Activated CD8-positive, alpha-beta memory T cell treated with anti-CD3 and anti-CD28 coated beads, Interleukin-2, amount 10 ng/mL, durations not matched to agents 7 days and 5 days (primary cell): ENCODE data around the gene SPI1. TPM values are rescaled to one million over a fixed set of nuclear protein-coding genes. Genes with fewer than 3 reads are reported as not detected.

Source experiments
- ATAC-seq: fragments of 150-1000 bp; cut with Tn5 transposase; one replicate; pipeline ENCODE4 v1.10.0; 2021; ENCODE audit warnings: moderate library complexity
- CTCF ChIA-PET: fragments of 350-600 bp; sonication (Branson Sonifier 250); formaldehyde crosslinking; loops from one replicate; lab custom pipeline; 2021; ENCODE audit warnings: antibody characterized with exemption; lab: Charles Lee
- DNase-seq: peaks from one replicate; pipeline ENCODE4 v3.0.0-alpha.2; 2020
- H3K27ac Mint-ChIP-seq: one replicate; pipeline ENCODE4 v1.8.0; 2021; ENCODE audit warnings: mild to moderate bottlenecking, mixed read lengths
- H3K27me3 Mint-ChIP-seq: one replicate; pipeline ENCODE4 v1.8.0; 2021; ENCODE audit warnings: mixed read lengths
- H3K36me3 Mint-ChIP-seq: one replicate; pipeline ENCODE4 v1.8.0; 2021; ENCODE audit warnings: mild to moderate bottlenecking, mixed read lengths
- H3K4me1 Mint-ChIP-seq: one replicate; pipeline ENCODE4 v1.8.0; 2021; ENCODE audit warnings: mixed read lengths
- H3K4me3 Mint-ChIP-seq: one replicate; pipeline ENCODE4 v1.8.0; 2021; ENCODE audit warnings: mild to moderate bottlenecking, moderate library complexity, mixed read lengths
- H3K9me3 Mint-ChIP-seq: one replicate; pipeline ENCODE4 v1.8.0; 2022; ENCODE audit warnings: low read depth, mixed read lengths
- total RNA-seq, 2 experiments: library from RNA; stranded (reverse); gene quantifications; one replicate each; pipeline ENCODE4 v1.2.3, GENCODE V29; 2021

Gene SPI1
- total RNA-seq, 2 experiments from 2014 or later: not detected

DNA sequence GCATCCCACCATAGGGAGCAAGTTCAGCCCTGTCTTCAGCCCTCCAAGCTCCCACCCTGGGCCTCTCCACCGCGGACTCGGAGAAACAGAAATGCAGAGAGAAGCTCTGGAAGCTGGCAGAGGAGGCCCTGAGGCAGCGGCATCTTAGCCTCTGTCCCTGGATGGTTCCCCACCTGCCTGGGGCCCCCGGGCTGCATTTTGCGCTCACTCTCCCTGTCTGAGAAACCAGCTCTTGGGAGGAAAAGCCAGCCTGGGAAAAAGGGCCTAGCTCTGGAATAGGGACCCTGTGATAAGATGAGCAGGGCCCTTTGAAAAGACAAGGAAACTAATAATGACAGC, 12.0 kb upstream of the SPI1 start:
- CTCF ChIA-PET: interaction anchor here (1.8 to 11.4 kb wide), 3 partner anchors 10 to 20 kb away, joined by 6 to 90 read pairs (median 53); partner anchors contain the start of gene SLC39A13
- Mint-ChIP-seq H3K27ac (no peak overlapping the region), H3K36me3 (no peaks in the 10 kb centered on the region), H3K27me3 (no peaks in the 10 kb centered on the region), H3K9me3 (no peaks in the 10 kb centered on the region), H3K4me1 (peaks cover 31% of the 10 kb centered on the region), H3K4me3 (no peak overlapping the region)
- ATAC-seq: no peak
- no peak for DNase-seq

DNA sequence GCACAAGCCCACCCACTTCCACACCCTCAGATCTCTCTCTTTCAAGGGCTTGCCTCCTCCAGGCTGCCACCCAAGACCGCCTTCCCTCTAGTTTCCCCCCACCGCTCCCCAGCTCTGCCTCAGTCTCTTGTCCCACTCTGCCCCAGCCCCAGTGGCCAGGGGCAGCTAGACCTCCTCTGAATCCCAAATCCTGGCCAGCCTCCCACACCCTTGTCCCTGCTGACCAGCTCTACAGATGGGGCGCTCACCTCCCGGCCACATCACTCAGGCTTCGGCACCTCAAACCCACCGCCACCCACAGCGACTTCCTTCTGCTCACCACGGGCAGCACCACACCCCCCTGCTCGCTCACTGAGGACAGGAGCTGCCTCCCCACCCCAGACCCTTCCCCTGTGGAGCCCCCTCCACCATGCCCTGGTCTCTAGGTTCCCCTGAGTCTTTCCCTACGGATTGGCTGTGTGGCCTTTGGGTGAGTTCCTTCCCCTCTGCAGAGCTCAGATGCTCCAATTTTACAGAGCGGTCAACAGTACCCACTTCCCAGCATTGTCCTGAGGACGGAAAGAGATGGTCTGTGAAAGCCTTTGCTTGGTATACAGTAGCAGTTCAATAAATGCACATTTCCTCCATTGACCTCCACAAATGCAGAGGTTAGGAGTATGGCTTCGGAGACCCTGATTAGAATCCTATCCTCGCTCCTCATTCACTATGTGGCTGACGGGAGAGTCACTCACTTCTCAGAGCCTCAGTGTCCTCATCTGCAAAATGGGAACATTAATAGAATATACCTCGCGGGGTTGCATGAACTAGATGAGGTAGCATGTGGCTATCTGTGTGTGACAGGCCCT, 11.5 kb upstream of the SPI1 start:
- Mint-ChIP-seq H3K27ac (peak overlapping the region; percentile 30), H3K4me1 (peaks cover 28% of the 10 kb centered on the region), H3K27me3 (no peaks in the 10 kb centered on the region), H3K36me3 (no peaks in the 10 kb centered on the region), H3K9me3 (no peaks in the 10 kb centered on the region), H3K4me3 (no peak overlapping the region)
- DNase-seq: no peak
- CTCF ChIA-PET: interaction anchor here (1.8 to 11.4 kb wide), 3 partner anchors 9 to 20 kb away, joined by 6 to 90 read pairs (median 53); partner anchors contain the start of gene SLC39A13
- no peak for ATAC-seq

GRCh38 chr11:47388697-47389576, 10.6 kb upstream of the SPI1 start:
- Mint-ChIP-seq H3K4me3 (no peak overlapping the region), H3K36me3 (no peaks in the 10 kb centered on the region), H3K4me1 (peaks cover 19% of the 10 kb centered on the region), H3K27me3 (no peaks in the 10 kb centered on the region), H3K27ac (no peak overlapping the region), H3K9me3 (no peaks in the 10 kb centered on the region)
- ATAC-seq (no peak), DNase-seq (no peak)
- CTCF ChIA-PET: interaction anchor here (1.3 to 11.4 kb wide), 4 partner anchors 8 to 21 kb away, joined by 4 to 90 read pairs (median 30); partner anchors contain the start of gene SLC39A13

- Mint-ChIP-seq H3K27ac (no peak overlapping the region), H3K4me1 (peaks cover 16% of the 10 kb centered on the region), H3K36me3 (no peaks in the 10 kb centered on the region), H3K27me3 (no peaks in the 10 kb centered on the region), H3K9me3 (no peaks in the 10 kb centered on the region), H3K4me3 (no peak overlapping the region)
- no peak for DNase-seq
- no peak for ATAC-seq
- CTCF ChIA-PET: interaction anchor here (1.3 to 11.4 kb wide), 3 partner anchors 11 to 22 kb away, joined by 4 to 90 read pairs (median 53); partner anchors contain the start of gene SLC39A13
Measured at GRCh38 chr11:47387944-47388696, 9.8 kb upstream of the SPI1 start.

- peaks cover 8% of the 10 kb centered on the region for H3K4me1 Mint-ChIP-seq
- no peaks in the 10 kb centered on the region for H3K27me3 Mint-ChIP-seq
- ATAC-seq: no peak
- no peak overlapping the region for H3K4me3 Mint-ChIP-seq
- H3K36me3 Mint-ChIP-seq: no peaks in the 10 kb centered on the region
- no peak overlapping the region for H3K27ac Mint-ChIP-seq
- no peak for DNase-seq
- CTCF ChIA-PET: no interaction called here
- no peaks in the 10 kb centered on the region for H3K9me3 Mint-ChIP-seq
Measured at GRCh38 chr11:47384498-47384897, 6.2 kb upstream of the SPI1 start.

DNA sequence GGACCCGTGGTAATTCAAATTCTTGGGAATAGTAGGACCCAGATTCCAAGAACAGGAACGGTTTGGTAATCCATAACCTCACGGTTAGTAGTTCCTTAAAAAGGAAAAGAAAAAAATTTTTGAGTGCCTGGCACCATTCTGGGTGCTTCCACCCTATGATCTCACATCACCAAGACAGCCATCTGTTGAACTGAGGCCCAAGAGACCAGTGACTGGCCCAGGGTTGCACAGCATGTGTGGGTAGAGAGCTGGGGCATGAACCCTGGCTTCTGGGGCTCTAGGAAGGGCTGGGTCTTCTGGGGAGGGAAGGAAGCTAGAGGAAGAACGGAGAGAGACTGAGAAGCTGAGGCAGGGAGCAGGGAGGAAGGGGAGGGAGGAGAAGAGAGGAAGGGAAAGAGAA, 4.7 kb upstream of the SPI1 start:
- Mint-ChIP-seq H3K4me3 (no peak overlapping the region), H3K27ac (no peak overlapping the region), H3K36me3 (no peaks in the 10 kb centered on the region), H3K27me3 (no peaks in the 10 kb centered on the region), H3K4me1 (no peaks in the 10 kb centered on the region), H3K9me3 (no peaks in the 10 kb centered on the region)
- ATAC-seq (no peak), DNase-seq (no peak)
- CTCF ChIA-PET: no interaction called here

DNA sequence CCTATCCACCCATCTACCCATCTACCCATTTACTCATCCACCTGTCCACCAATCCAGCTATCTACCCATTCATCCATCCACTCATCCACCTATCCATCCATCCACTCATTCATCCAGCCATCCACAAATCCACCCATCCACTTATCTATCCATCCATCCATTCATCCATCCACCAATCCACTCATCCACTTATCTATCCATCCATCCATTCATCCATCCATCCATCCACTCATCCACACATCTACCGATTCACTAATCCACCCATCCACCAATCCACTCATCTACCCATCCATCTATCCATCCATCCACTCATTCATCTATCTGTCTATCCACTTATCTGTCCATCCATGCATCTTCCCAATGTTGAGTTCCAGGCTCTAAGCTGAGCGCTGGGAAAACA, 1.7 kb upstream of the SPI1 start:
- H3K9me3 Mint-ChIP-seq: no peaks in the 10 kb centered on the region
- CTCF ChIA-PET: interaction anchor here (1.9 kb wide), 1 partner anchor 10 kb away, joined by 6 read pairs; no protein-coding TSS in a partner anchor
- no peaks in the 10 kb centered on the region for H3K27me3 Mint-ChIP-seq
- no peaks in the 10 kb centered on the region for H3K4me1 Mint-ChIP-seq
- no peak overlapping the region for H3K4me3 Mint-ChIP-seq
- H3K36me3 Mint-ChIP-seq: no peaks in the 10 kb centered on the region
- DNase-seq: no peak
- no peak for ATAC-seq
- H3K27ac Mint-ChIP-seq: no peak overlapping the region

- CTCF ChIA-PET: interaction anchor here (0.8 to 1.3 kb wide), 2 partner anchors 12 to 32 kb away, joined by 3 to 4 read pairs; no protein-coding TSS in a partner anchor
- Mint-ChIP-seq H3K9me3 (no peaks in the 10 kb centered on the region), H3K36me3 (no peaks in the 10 kb centered on the region)
Measured at GRCh38 chr11:47379317-47379716, 970 bp upstream of the SPI1 start.

DNA sequence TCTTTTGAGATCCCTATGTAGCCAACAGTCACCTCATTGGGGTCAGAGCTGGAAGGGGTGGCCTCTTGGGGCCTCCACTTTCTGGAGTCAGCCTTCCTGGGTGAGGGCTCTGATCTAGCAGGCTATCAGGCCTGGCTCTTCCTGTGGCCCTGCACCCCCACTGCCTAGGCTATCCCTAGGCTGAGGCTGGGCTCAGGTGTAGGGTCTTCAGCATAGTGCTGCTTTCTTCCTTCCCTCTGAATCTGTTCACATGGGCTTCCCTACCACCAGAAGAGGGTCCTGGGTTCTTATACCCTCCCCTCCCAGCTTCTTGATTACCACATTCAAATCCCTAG, 456 bp upstream of the SPI1 start:
- no peak overlapping the region for H3K27ac Mint-ChIP-seq

More at GRCh38 chr11:47379317-47379716, 970 bp upstream of the SPI1 start:
- no peaks in the 10 kb centered on the region for H3K4me1 Mint-ChIP-seq
- H3K27ac Mint-ChIP-seq: no peak overlapping the region
- no peak for ATAC-seq
- H3K4me3 Mint-ChIP-seq: no peak overlapping the region
- DNase-seq: no peak
- no peaks in the 10 kb centered on the region for H3K27me3 Mint-ChIP-seq

GRCh38 chr11:47377571-47378009, 757 bp downstream of the SPI1 start:
- CTCF ChIA-PET: interaction anchor here (1.6 kb wide), 1 partner anchor 35 kb away, joined by 4 read pairs; no protein-coding TSS in a partner anchor
- Mint-ChIP-seq H3K9me3 (no peaks in the 10 kb centered on the region), H3K36me3 (no peaks in the 10 kb centered on the region), H3K4me1 (no peaks in the 10 kb centered on the region), H3K27me3 (no peaks in the 10 kb centered on the region), H3K4me3 (no peak overlapping the region), H3K27ac (no peak overlapping the region)
- ATAC-seq: no peak
- no peak for DNase-seq

More for the DNA sequence above, 456 bp upstream of the SPI1 start:
- Mint-ChIP-seq H3K4me1 (no peaks in the 10 kb centered on the region), H3K36me3 (no peaks in the 10 kb centered on the region), H3K9me3 (no peaks in the 10 kb centered on the region), H3K4me3 (no peak overlapping the region), H3K27me3 (no peaks in the 10 kb centered on the region)
- CTCF ChIA-PET: interaction anchor here (0.8 to 1.3 kb wide), 2 partner anchors 13 to 32 kb away, joined by 3 to 4 read pairs; no protein-coding TSS in a partner anchor
- DNase-seq (no peak), ATAC-seq (no peak)

DNA sequence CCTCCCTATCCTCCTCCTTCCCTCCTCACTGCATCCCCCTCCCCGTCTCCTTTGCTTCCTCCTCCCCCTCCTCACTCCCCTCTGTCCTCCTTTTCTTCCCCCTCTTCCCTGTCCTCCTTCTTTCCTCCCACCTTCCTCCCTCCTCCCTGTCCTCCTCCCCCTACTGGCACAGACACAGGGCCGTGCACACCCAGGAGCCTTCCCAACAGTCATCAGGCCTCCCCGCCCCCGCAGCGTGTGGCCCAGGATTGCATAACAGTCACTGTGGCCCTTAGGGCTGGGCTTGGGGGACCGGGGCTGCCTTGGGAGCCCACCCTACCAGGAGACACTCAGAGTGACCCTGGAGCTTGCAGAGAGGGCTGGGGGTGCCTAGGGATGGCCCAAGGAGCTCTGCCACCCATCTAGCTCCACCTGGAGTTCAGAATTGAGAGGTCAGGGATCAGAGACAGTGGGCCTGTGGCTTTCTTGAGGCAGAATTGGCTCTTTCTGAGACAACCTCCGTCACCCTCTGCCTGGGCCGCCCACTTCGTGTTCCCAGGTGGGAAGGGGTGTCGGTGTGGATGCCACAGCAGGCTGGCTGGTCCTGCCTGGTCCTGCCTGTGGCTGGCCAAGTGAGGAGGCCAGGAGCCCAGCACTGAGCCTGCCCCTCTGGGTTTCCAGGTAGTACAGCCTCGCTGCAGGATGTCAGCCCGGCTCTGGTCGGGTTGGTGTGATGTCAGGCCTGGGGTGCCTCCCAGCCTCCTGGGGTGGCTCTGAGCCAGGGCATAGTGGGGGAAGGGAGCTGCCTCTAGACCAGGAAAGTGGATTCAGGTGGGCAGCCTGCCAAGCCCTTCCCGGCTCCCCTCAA, 1.6 kb downstream of the SPI1 start:
- CTCF ChIA-PET: interaction anchor here (1.6 kb wide), 1 partner anchor 35 kb away, joined by 4 read pairs; no protein-coding TSS in a partner anchor
- Mint-ChIP-seq H3K4me3 (no peak overlapping the region), H3K27me3 (no peaks in the 10 kb centered on the region), H3K4me1 (no peaks in the 10 kb centered on the region), H3K36me3 (no peaks in the 10 kb centered on the region), H3K9me3 (no peaks in the 10 kb centered on the region), H3K27ac (no peak overlapping the region)
- no peak for ATAC-seq
- no peak for DNase-seq

- DNase-seq: no peak
- Mint-ChIP-seq H3K4me3 (no peak overlapping the region), H3K27me3 (no peaks in the 10 kb centered on the region), H3K9me3 (no peaks in the 10 kb centered on the region), H3K4me1 (no peaks in the 10 kb centered on the region), H3K27ac (no peak overlapping the region), H3K36me3 (no peaks in the 10 kb centered on the region)
- CTCF ChIA-PET: interaction anchor here (1.6 kb wide), 1 partner anchor 36 kb away, joined by 4 read pairs; no protein-coding TSS in a partner anchor
- ATAC-seq: no peak
Measured at GRCh38 chr11:47376107-47376524, 2.2 kb downstream of the SPI1 start.
